ENCODE data around the gene CYP27B1. TPM values are rescaled to one million over a fixed set of nuclear protein-coding genes. Genes with fewer than 3 reads are reported as not detected.

CYP27B1 gene
- total and polyA plus RNA-seq, 10 of the 15 experiments (the other 5 are each of a cell fraction or from before 2014, with no cell fraction given) = 0.10 to 2.7 (median 1.1) TPM

GRCh38 chr12:57779736-57780135, 12.9 kb upstream of the CYP27B1 start:
- Histone ChIP-seq H3K27me3 (replicated peaks in 1 of 2; ENCODE audit: control insufficient read depth in 2 of 2, insufficient read depth in 2 of 2, low read length in 1 of 2) (no peaks in the 10 kb centered on the region), H3K36me3 (ENCODE audit: control insufficient read depth in 2 of 2, insufficient read depth in 2 of 2, low read length in 1 of 2) (no peaks in the 10 kb centered on the region), H3K4me1 (ENCODE audit: control insufficient read depth, insufficient read depth, low read length) (peaks cover 8% of the 10 kb centered on the region; the same call in 1 of the 2 replicates), H3K27ac (ENCODE audit: control insufficient read depth, insufficient read depth) (no peak overlapping the region), H3K79me2 (ENCODE audit: control insufficient read depth, insufficient read depth, low read length) (peaks cover 15% of the 10 kb centered on the region), H3K9me3 (replicated peaks; ENCODE audit: control insufficient read depth, insufficient read depth, low read length) (no peaks in the 10 kb centered on the region), H2AFZ (ENCODE audit: control insufficient read depth, low read depth, low read length) (no peak overlapping the region), H4K20me1 (ENCODE audit: control insufficient read depth, insufficient read depth) (no peaks in the 10 kb centered on the region), H3K9ac (ENCODE audit: control insufficient read depth, insufficient read depth, low read length) (no peak overlapping the region), H3K4me3 (no peak overlapping the region), H3K4me2 (ENCODE audit: control insufficient read depth, insufficient read depth) (no peak overlapping the region)
- TF ChIP-seq NFYA (IDR thresholded peaks at IDR 0.05; ENCODE audit: borderline replicate concordance, low read depth, low read length) (no peak), POU2F2 (IDR thresholded peaks at IDR 0.05; ENCODE audit: borderline replicate concordance, low read depth, low read length) (no peak), PAX8 (IDR thresholded peaks at IDR 0.05) (no peak), ZBTB40 (IDR thresholded peaks at IDR 0.05; ENCODE audit: borderline replicate concordance) (no peak), SMAD1 (IDR thresholded peaks at IDR 0.05; ENCODE audit: low read depth, partially characterized antibody) (no peak), SMC3 (IDR thresholded peaks at IDR 0.05; ENCODE audit: borderline replicate concordance, low read length) (no peak), RBBP5 (conservative IDR thresholded peaks at IDR 0.05) (no peak), ZNF207 (IDR thresholded peaks at IDR 0.05; ENCODE audit: borderline replicate concordance) (no peak), ZBTB4 (CRISPR knock-in tag; IDR thresholded peaks at IDR 0.05) (no peak), LARP7 (IDR thresholded peaks at IDR 0.05) (no peak), NFXL1 (IDR thresholded peaks at IDR 0.05; ENCODE audit: borderline replicate concordance) (no peak), GABPA (IDR thresholded peaks at IDR 0.05; ENCODE audit: low read depth) (no peak), NR2C1 (IDR thresholded peaks at IDR 0.05) (no peak), YY1 (IDR thresholded peaks at IDR 0.05; ENCODE audit: low read depth, low read length) (no peak), ATF2 (IDR thresholded peaks at IDR 0.05; ENCODE audit: low read length) (no peak), SREBF2 (IDR thresholded peaks at IDR 0.05; ENCODE audit: low read length) (no peak), NBN (IDR thresholded peaks at IDR 0.05) (no peak)
- intact Hi-C loops (cut with micrococcal nuclease; ENCODE audit: unreplicated experiment) = no loop called here
- 56% methylated on average over 1 of the region's 1 CpG for WGBS (ENCODE audit: insufficient coverage, insufficient replicate concordance, low lambda C conversion rate, missing lambda C conversion rate)
- no peak for FAIRE-seq
- no peak for ATAC-seq
- DNase-seq (ENCODE audit: low read depth, low spot score) = no peak
- CTCF ChIA-PET = interaction anchor here (0.6 to 1.9 kb wide), 6 partner anchors 20 to 115 kb away, joined by 3 to 13 read pairs (median 4); no protein-coding TSS in a partner anchor
- POLR2A ChIA-PET = no interaction called here
- RAD21 ChIA-PET (ENCODE audit: unreplicated experiment) = no interaction called here
- BruUV-seq (replicated peaks) = no TSS peak
- in situ Hi-C loops (cut with MboI) = no loop called here
- SMC1A ChIA-PET (ENCODE audit: uncharacterized antibody, unreplicated experiment) = interaction anchor here (1.8 kb wide), 1 partner anchor 124 kb away, joined by 5 read pairs; no protein-coding TSS in a partner anchor

All from GM12878 (cell line).